Measurements from ENCODE around the gene FOXA1. TPM values are rescaled to one million over a fixed set of nuclear protein-coding genes. Genes with fewer than 3 reads are reported as not detected.

Gene FOXA1
- total RNA-seq, 1 experiment from 2014 or later, result 0.07 TPM

DNA sequence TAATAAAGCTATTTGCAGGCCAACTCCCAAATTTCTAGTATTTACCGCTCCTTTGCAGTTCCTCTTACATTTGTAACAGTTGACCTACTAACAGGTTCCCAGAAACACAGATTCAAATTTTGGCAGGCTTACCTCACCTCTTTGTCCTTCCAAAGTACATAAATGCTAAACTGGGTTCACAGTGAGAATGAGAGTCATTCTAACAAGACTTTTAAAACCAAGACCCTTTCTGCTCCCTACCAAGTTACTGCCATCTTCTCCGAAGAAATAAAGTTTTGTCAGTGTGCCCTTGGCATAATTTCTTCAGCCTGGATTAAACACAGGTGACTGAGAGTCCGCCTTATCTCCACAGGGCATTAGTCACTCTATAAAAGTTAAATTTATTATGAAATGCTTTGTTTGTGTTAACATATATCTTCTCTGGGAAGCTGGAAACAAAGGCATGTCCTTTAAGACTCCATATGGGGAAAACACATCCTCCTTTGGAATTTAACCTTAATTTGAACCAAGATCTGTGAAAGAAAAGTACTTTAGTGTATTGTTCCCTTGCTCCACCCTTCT lies 28.2 kb downstream of the FOXA1 start:
- H2BK5ac ChIP-seq (ENCODE audit: insufficient read length, low read length), result no peak overlapping the region
- H2BK120ac ChIP-seq (ENCODE audit: low read depth, low read length, poor library complexity, severe bottlenecking), result no peak overlapping the region
- DNase-seq, result no peak
- H4K8ac ChIP-seq (replicated peaks; ENCODE audit: insufficient read length, low read depth, low read length), result no peak overlapping the region
- H4K20me1 ChIP-seq (ENCODE audit: control insufficient read depth, insufficient read depth, insufficient read length), result no peaks in the 10 kb centered on the region
- H3K27ac Mint-ChIP-seq, result peak overlapping the region in 1 of 3 experiments; percentile 69; a peak in 1 of 7 replicates
- H3K4me1 Mint-ChIP-seq, result peaks cover 14 to 17% of the 10 kb centered on the region in 2 experiments
- H4K91ac ChIP-seq (ENCODE audit: insufficient read length, low read depth, low read length), result no peak overlapping the region
- H3K23me2 ChIP-seq (ENCODE audit: insufficient read length, low read depth, low read length, poor library complexity, severe bottlenecking), result no peaks in the 10 kb centered on the region
- H2AFZ ChIP-seq (ENCODE audit: low read length), result no peak overlapping the region
- H3K4ac ChIP-seq (ENCODE audit: low read depth, low read length), result no peak overlapping the region
- H3K27me3 ChIP-seq (ENCODE audit: insufficient read depth, low read length), result no peaks in the 10 kb centered on the region
- no peak overlapping the region for H3K14ac ChIP-seq (ENCODE audit: insufficient read depth, low read length)
- H2BK15ac ChIP-seq (ENCODE audit: low read depth, low read length), result no peak overlapping the region
- H3K56ac ChIP-seq (ENCODE audit: insufficient read length, low read depth, low read length), result no peak overlapping the region
- no peak overlapping the region for H3K9ac ChIP-seq (ENCODE audit: extremely low read depth, insufficient read length, low read length)
- H3K27me3 Mint-ChIP-seq (ENCODE audit: low read depth), result peaks cover 1% of the 10 kb centered on the region; the same call in 1 of the 2 replicates
- H3K9me3 Mint-ChIP-seq, result no peaks in the 10 kb centered on the region
- H3K18ac ChIP-seq (ENCODE audit: insufficient read length, low read depth, low read length), result no peak overlapping the region
- no peak overlapping the region for H2BK12ac ChIP-seq (ENCODE audit: insufficient read length, low read depth, low read length)
- H3K9me3 ChIP-seq (ENCODE audit: control insufficient read depth, low read depth, low read length), result no peaks in the 10 kb centered on the region
- no peak overlapping the region for H3K4me3 Mint-ChIP-seq
- H3K4me2 ChIP-seq (ENCODE audit: insufficient read depth, insufficient read length, low read length), result no peak overlapping the region
- H2BK20ac ChIP-seq (ENCODE audit: low read depth, low read length, poor library complexity, severe bottlenecking), result no peak overlapping the region
- H3K27ac ChIP-seq (ENCODE audit: insufficient read length, low read depth, low read length), result peak overlapping the region; percentile 20
- no peak overlapping the region for H3T11ph ChIP-seq (ENCODE audit: low read length)
- no peak overlapping the region for H3K23ac ChIP-seq (ENCODE audit: insufficient read length, low read depth, low read length)
- no peaks in the 10 kb centered on the region for H3K79me2 ChIP-seq (ENCODE audit: insufficient read depth, low read length)
- H4K5ac ChIP-seq (ENCODE audit: insufficient read length, low read depth, low read length), result no peak overlapping the region
- no peaks in the 10 kb centered on the region for H3K79me1 ChIP-seq (ENCODE audit: insufficient read depth, low read depth, low read length, poor library complexity, severe bottlenecking)
- TF ChIP-seq, protein P1, sequence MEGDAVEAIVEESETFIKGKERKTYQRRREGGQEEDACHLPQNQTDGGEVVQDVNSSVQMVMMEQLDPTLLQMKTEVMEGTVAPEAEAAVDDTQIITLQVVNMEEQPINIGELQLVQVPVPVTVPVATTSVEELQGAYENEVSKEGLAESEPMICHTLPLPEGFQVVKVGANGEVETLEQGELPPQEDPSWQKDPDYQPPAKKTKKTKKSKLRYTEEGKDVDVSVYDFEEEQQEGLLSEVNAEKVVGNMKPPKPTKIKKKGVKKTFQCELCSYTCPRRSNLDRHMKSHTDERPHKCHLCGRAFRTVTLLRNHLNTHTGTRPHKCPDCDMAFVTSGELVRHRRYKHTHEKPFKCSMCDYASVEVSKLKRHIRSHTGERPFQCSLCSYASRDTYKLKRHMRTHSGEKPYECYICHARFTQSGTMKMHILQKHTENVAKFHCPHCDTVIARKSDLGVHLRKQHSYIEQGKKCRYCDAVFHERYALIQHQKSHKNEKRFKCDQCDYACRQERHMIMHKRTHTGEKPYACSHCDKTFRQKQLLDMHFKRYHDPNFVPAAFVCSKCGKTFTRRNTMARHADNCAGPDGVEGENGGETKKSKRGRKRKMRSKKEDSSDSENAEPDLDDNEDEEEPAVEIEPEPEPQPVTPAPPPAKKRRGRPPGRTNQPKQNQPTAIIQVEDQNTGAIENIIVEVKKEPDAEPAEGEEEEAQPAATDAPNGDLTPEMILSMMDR (conservative IDR thresholded peaks at IDR 0.05), result no peak
- no CpG with 5 or more reads among the region's 3 CpGs for WGBS (ENCODE audit: extremely low coverage, insufficient read length, low lambda C conversion rate)
- H3K4me1 ChIP-seq (ENCODE audit: insufficient read depth, low read length), result no peaks in the 10 kb centered on the region
- H2AK5ac ChIP-seq (ENCODE audit: insufficient read length, low read length), result no peak overlapping the region
- H3K36me3 Mint-ChIP-seq (ENCODE audit: insufficient read depth in 1 of 3, low read depth in 3 of 3), result no peaks in the 10 kb centered on the region
